A204.1 (cell line): ENCODE measurements around the gene NAE1.

Experiments used
- FAIRE-seq: peaks from 2 replicates; lab custom pipeline; 2012; peaks lifted over from hg19 to GRCh38; lab: Jason Lieb, UNC

Gene NAE1

DNA sequence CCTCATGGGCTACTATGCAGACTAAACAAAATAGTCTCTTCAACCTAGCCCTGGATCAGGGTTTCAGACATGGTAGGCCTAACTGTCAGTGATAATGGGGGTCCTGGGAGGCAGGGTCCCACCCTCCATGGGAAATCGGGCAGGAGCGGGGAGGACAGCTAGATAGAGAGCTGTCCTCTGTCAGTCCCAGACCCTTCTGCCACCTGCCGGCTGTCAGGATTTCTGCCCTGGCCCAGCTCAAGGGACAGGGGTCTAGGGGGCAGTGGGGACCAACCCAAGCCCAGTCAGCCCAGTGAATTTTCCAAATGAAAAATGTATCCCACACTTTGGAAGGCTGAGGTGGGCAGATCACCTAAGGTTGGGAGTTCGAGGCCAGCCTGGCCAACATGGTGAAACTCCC, 18.8 kb upstream of the NAE1 start:
- no peak for FAIRE-seq

DNA sequence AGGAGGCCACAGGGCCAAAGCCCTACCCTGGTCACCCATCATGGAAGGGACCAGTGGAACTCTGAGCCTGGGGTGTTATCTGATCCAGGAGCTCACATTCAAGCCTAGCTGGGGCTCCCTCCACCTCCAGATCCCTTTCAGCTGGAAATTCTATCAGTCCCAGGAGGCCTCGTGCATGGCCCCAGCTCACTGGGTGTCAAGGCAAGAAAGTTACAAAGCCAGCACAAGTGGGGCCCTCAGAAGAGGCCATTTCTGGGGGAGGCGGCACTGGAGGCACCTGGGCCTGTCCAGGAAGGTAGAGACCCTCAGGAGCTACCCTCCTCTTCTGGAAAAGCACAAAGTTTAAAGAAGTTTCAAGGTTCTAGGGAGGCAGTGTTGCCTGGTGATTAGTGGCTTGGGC, 18.2 kb upstream of the NAE1 start:
- no peak for FAIRE-seq

DNA sequence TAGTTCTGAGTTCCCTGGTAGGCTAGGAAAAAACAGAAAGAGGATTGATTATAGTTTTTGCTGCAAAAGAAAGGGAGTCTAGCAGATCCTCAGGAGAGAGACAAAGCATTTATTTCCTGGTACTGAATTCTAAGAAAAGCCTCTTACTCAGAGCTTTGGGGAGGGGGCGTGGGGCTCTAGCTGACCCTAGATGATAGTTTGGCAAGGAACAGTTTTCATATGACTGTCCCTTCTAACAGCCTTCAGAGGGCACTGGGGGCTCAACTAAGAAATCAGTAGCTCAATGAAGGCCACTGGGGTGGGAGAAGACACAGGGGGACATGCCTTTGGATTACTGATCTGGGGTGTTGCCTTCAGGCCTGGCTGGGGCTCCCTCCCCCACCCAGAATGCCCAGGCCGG, 17.4 kb upstream of the NAE1 start:
- no peak for FAIRE-seq

DNA sequence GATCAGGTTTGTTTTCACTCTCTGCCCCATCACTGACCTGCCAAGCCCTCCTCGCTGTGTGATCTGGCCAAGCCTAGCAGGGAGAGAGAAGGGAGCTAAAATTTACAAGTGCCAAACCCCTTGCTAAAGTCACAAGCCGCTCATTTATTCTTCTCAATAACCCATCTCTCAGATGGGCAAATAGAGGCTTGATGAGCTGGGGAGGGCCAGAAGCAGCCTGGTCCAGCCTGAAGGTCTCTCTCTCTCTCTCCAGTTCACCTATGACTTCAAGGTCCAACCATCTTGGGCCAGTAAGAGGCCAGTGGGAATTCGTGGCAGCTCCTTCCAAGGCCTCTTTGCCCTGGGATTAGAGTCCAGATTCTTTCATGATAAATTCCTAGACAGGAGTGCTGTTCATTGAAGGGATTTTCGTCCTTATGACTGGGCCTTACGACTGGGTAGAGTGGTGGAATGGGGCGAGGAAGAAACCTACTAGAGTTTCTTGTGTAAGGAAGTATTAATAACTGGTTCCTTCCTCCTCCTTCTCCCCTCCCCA, 16.8 kb upstream of the NAE1 start:
- FAIRE-seq: no peak

DNA sequence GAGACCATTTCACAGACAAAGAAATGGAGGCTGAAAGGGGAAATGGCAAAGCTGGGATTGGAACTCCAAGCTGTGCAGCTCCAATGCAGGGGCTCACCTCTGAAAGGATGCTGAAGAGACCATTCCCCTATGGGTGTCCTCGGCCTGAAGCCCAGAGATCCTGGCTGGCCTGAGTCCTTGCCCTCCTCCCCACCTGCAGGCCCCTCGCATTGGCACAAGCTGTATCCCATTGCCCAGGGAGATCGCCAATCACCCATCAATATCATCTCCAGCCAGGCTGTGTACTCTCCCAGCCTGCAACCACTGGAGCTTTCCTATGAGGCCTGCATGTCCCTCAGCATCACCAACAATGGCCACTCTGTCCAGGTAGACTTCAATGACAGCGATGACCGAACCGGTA, 16.1 kb upstream of the NAE1 start:
- no peak for FAIRE-seq

DNA sequence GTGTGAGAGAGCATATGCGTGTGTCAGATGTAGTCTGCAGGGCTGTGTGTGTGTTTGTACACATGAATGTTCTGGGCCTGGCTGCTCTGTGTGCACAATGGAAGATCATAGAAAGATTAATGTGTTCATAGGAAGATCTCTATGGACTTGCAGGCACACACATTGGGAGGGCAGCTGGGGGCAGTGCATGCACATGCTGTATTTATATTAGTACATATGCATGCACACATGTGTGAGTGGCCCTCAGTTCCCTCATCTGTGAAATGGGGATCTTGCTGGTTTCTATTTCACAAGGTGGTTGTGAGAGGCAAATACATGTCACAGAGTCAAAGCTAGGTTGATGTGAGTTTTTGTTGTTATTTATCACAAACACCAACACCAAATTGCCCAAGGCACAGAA, 15.5 kb upstream of the NAE1 start:
- FAIRE-seq: no peak

DNA sequence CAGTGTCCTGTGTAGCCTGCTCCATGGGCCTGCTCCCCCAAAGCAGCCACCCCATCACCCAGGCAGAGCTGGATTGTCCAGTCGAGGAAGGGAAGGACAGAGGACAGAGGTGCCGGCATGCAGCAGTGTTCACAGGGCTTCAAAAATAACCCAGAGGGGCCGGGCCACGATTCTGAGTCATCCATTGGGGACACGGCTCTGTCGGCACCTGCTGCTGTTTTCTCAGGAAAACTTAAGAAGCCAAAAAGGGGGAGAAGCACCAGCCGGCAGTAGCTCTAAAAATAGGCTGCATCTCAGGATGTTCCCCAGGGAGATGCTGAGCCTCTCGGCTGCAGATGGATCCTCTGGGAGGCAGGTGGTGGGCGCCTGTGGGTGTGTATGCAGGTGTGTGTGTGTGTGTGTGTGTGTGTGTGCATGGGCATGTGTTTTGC, 15.0 kb upstream of the NAE1 start:
- no peak for FAIRE-seq

DNA sequence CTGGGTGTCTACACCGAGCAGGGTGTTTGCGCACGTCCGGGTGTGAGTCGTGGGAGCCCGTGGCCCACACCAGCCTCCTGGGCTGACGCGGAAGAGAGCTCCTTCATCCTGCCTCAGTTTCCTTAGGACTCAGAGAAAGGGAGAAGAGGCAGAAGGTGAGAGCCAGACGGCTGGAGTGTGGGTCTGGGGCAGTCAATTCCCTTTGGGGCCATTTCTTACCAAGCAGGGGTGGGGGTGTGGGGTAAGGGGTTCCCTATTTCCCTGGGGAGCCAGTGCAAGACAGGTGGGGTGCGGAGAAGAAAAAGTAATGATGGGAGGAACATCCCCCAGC, 14.3 kb upstream of the NAE1 start:
- no peak for FAIRE-seq

DNA sequence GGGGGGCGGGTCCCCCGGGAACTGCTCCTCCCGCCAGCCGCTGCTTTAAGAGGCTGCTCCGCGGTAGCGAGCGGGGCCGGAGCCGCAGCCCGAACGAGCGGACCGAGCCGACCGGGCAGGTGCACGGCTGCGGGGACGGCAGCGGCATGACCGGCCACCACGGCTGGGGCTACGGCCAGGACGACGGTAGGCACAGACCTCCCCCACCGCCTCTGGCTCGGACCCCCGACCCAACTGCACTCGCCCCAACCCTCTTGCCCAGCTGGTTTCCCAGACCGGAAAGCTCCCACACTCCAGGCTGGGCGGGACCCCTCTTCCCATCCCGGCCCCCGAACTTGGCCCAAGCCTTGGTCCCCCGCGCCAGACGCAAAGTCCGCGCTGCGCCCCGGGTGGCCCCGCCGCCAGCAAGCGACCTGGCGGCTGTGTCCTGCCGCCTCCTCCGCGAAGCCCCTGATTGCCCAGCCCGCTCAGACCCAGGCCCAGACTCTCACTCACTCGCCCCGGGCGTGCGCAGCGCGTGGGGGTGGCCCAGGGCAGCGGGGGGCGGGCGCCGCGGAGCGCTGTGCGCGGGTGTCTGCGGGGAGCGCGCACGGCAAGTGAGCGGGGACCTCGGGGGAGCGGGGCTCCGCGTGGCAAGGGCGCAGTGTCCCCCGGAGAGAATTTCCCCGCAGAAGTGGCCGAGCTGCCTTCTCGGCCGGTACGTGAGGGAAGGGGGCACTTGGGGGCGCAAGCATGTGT, 13.7 kb upstream of the NAE1 start, which contains the start of gene CA7:
Gene CA7, plus strand, starts transcription at position 73 of the 738 bp plus-strand sequence. Its CDS starts 74 bp downstream, at position 147.
- FAIRE-seq: no peak

DNA sequence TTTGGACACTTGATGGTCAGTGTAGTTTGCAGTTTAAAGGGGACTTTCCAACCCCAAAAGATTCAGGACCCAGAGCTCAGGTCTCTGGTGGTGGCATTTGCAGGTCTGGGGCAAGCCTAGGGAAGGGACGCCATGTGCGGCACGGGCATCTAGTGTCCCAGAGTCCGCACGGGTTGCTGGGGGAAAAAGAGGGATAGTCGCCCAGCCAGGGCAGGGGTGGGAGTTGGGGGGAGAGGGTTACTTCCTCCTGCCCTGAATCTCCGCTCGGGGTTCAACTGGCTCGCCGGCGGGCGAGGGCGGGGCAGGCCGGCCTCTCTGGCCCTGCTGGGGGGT, 13.2 kb upstream of the NAE1 start:
- FAIRE-seq: no peak

DNA sequence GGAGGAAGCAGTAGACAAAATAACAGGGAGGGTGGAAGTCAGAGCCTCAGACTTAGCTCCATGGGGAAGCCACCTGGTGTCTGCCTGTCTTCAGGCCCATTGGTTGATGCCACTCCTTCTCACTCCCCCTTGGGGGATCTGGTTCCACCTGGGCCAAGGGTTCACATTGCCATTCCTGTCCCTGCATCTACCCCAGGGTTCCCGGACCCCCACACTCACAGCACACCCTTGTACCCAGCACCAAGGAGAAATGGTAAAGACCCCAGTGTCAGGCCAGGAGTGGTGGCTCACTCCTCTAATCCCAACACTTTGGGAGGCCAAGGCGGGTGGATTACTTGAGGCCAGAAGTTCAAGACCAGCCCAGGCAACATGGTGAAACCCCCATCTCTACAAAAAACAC, 12.4 kb upstream of the NAE1 start:
- FAIRE-seq: no peak

DNA sequence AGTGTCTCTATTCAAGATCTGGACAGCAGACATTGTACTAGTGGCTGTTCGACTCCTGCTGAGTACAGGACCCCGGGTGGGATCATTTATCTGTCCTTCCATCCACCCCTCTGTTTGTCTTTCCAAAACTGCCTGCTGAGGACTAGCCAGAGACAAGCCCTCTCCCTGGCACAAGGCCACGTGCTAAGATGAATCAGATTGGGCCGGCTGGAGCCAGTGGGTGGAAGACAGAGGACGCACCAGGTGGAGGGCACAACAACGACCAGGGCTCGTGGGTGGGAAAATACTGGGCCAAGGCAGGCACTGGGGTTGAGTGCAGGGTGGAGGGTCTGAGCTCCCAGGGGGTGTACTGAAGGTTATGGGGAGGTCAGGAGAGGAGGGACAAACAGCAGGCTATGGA, 12.0 kb upstream of the NAE1 start:
- FAIRE-seq: no peak

DNA sequence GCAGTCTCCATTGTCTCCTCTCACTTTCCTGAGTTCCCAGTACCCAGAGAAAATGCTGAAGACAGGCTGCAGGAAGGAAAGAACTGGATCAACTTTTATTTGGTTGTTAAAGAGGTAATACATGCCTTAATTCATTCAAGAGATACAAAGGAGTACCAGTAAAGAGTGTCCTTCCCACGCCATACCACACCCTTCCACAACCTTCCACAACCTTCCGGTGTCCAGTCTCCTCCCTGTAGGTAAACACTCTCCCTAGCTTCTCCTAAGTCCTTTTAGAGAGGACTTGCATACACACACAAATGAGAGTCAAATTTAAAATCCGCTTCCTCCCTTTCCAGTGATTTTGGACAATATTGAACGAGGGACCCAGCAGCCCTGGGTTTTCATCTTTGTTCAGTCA, 10.6 kb upstream of the NAE1 start:
- no peak for FAIRE-seq

DNA sequence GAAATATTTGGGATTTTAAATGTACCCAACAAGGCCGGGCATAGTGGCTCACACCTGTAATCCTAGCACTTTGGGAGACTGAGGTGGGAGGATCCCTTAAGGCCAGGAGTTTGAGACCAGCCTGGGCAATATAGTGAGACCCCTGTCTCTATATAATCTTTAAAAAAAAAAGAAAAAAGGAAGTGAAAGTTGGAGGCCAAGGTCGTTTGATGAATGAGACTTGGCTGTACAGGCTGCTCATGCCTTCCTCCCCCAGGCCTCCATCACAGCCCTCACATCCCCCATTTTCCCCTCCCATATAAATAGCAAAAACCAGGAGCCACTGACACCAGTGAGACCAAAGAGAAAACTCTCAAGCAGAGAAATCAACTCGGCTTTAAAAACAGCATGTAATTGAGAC, 10.1 kb upstream of the NAE1 start:
- no peak for FAIRE-seq

DNA sequence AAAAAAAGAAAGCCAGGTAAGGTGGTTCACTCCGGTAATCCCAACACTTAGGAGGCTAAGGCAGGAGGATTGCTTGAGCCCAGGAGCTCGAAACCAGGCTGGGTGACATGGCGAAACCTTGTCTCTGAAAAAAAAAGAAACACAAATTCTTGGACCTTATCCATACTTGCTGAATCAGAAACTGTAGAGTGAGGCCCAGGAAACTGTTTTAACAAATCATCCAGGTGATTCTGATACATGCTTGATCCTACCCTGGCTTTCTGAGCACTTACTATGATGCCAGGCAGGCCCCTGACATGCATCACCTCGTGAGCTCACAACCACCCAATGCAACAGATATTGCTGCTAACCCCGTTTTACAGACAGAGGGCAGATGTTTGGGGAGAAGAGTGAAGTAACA, 4.0 kb upstream of the NAE1 start:
- FAIRE-seq: no peak

DNA sequence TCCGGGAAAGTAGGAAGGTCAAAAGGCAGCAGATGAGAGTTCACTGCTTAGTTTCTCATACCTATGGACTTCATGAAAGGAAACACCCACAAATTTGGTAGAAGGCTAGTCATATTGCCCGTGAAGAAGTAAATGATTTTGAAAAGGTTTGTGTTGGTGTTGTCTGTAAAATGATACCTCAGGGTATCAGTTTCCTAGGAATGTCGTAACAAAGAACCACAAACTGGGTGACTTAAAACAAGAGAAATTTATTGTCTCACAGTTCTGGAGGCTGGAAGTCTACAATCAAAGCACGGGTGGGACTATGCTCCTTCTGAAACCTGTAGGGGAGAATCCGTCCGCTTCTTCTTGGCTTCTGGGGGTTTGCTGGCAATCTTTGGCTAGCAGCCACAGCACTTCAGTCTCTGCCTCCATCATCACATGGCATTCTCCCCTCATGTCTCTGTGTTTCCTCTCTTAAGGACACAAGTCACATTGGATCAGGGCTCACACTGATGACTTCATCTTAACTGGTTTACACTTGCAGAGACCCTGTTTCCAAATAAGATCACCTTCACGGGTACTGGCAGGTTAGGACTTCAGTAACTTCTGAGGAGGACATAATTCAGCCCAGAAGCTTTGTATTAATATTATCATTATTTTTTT, 2.0 kb upstream of the NAE1 start:
- no peak for FAIRE-seq

DNA sequence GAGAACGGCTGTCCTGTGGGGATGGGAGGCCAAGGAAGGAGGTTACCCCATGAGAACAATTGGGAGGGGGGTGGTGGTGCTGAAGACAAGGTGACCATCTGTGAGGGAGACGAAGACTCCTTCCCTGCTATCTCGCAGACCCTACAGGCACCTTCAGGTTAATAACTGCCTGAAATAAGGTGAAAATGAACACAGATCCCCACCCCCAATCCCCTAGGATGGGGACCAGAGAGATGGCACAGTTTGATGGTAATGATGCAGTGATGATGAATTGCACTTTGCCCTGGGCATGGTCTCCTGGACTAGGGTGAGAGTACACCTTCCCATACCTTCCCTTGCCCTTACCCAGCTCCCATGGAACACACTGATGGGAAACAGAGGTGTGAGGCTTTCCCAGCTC, 1.4 kb upstream of the NAE1 start:
- FAIRE-seq: no peak

DNA sequence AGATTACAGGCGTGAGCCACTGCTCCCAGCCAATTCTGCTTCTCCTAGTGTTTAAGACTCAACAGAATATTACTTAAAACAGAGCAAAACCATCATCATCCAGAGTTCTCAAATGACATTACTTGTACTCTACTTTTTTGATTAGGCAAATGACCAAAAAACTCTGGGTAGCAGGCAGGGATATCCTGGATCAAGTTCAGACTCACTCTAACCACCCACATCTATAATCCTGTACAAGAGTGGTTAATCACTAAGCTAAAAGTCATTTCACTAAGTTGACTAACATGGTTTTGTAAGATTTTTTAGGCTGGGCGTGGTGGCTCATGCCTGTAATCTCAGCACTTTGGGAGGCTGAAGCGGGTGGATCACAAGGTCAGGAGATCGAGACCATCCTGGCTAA, 6.8 kb downstream of the NAE1 start:
- FAIRE-seq: no peak

DNA sequence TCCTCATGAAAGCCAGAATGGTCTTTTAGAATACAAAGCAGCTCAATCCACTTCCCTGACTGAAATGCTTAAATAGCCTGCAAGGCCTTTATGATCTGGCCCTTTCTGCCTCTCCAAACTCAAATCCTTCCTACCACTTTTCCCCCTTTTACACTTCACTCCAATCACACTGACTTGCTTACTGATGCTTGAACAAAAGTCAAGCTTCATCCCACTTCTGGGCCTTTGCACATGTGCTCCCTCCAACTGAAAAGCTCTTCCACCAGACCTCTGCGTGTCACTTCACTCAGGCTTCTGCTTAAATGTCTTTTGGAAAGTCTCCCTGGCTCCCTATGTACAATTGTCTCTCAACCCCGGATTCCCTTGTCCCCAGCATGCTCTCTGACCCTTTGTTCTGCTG, 16.0 kb downstream of the NAE1 start:
- no peak for FAIRE-seq

DNA sequence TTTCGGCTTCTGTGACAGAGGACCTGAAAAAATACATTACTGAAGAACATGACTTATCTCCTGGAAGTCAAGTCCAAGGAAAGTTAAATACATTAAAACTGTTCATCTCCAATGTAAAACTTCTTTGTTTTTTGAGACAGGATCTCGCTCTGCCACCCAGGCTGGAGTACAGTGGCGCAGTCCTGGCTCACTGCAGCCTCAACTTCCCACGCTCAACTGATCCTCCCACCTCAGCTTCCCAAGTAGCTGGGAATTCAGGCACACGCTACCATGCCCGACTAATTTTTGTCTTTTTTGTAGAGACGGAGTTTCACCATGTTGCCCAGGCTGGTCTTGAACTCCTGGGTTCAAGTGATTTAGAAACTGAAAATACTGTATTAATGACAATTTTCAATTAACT, 19.7 kb downstream of the NAE1 start:
- no peak for FAIRE-seq

DNA sequence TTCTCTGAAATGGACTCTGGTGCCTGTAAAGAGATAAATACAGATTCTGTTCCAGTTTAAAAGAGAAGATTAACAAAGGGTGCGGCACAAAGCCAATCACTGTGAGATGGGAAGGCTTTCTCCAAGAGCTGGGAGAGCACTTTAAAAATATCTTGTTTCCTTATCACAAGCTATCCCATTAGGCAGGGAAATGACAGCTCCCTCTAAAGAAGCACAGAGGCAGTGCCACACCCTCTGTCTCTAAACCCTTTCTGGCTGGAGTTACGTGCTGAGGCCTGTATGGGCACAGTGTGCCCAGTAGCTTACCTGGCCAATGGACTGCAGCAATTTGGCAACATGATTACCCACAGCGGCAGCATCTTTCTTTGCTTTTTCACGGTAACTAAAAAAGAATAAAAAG, 20.4 kb downstream of the NAE1 start:
- no peak for FAIRE-seq

DNA sequence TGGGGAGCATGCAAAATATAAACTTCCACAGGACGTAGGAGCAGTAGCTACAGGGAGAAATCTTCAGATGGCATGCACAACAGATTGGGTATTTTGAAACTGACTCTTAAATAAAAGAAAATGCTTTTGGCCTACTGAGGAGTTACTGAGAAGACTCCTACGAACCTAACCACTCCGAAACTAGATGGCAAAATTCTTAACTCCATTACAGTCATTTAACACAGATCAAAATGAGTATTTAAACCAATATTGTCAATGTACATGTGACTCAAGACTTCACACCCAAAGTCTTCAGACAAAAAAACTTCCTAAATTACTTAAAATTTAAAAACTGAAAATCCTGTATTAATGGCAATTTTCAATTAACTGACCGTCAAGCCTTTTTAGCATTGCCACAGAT, 21.0 kb downstream of the NAE1 start:
- FAIRE-seq: no peak

DNA sequence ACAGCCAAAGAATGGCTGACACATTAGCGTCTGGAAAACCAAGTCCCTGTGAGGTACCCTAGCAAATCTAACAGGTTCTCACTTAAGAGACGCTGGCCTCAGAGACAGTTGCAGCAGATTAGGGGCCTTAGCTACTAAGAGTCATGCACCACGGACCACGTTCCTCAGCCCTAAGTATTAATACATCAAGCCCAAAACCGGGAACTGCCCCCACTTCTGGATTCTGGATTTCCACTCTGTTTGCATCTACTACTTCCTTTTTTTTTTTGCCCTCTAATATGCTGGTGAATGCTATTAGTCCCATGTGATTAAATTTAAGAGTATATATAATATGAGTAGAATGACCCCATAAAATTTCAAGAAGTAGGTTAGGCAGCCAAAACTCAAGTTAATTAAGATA, 28.6 kb downstream of the NAE1 start:
- no peak for FAIRE-seq
